MV-4-11 (cell line): ENCODE data around the gene ABHD8.

Experiments used
- DNase-seq: peaks from one replicate; lab custom pipeline; 2025; lab: John Stamatoyannopoulos, UW

The ABHD8 gene

GRCh38 chr19:17303167-17303939 lies at the start of gene ABHD8:
Gene ABHD8, minus strand, starts transcription at chr19:17303425. Its CDS starts 1,809 bp downstream, at chr19:17301616.
- peak; percentile 94 for DNase-seq

- DNase-seq = no peak
Measured at GRCh38 chr19:17352608-17353280, 49.5 kb upstream of the ABHD8 start.

- DNase-seq = no peak
Measured at GRCh38 chr19:17351815-17352435, 48.7 kb upstream of the ABHD8 start.

- no peak for DNase-seq
Measured at GRCh38 chr19:17348700-17349099, 45.5 kb upstream of the ABHD8 start.

- DNase-seq = no peak
Measured at GRCh38 chr19:17347877-17348276, 44.7 kb upstream of the ABHD8 start.

GRCh38 chr19:17347361-17347760 lies 44.1 kb upstream of the ABHD8 start:
- peak; percentile 61 for DNase-seq

GRCh38 chr19:17346109-17346671 lies 43.0 kb upstream of the ABHD8 start:
- peak; percentile 70 for DNase-seq

- DNase-seq = no peak
Measured at GRCh38 chr19:17341845-17342244, 38.6 kb upstream of the ABHD8 start.

GRCh38 chr19:17341386-17341785 lies 38.2 kb upstream of the ABHD8 start:
- no peak for DNase-seq

- DNase-seq = no peak
Measured at GRCh38 chr19:17340871-17341357, 37.7 kb upstream of the ABHD8 start.

GRCh38 chr19:17340302-17340870 lies 37.2 kb upstream of the ABHD8 start:
- no peak for DNase-seq

GRCh38 chr19:17339088-17339741 lies 36.0 kb upstream of the ABHD8 start:
- DNase-seq = no peak

- DNase-seq = no peak
Measured at GRCh38 chr19:17338433-17339078, 35.3 kb upstream of the ABHD8 start.

- peak; percentile 16 for DNase-seq
Measured at GRCh38 chr19:17337675-17338432, 34.6 kb upstream of the ABHD8 start.

GRCh38 chr19:17336872-17337674 lies 33.8 kb upstream of the ABHD8 start, which contains the start of gene GTPBP3:
Gene GTPBP3, plus strand, starts transcription at chr19:17337553. Its CDS starts 59 bp downstream, at chr19:17337612.
- peak; percentile 100 for DNase-seq

- DNase-seq = no peak
Measured at GRCh38 chr19:17335575-17335974, 32.4 kb upstream of the ABHD8 start.

GRCh38 chr19:17334414-17335409 lies 31.5 kb upstream of the ABHD8 start, which contains the start of gene ANO8:
Gene ANO8, minus strand, starts transcription at chr19:17334855. Its CDS starts 185 bp downstream, at chr19:17334670.
- DNase-seq = peak; percentile 98
